GM12872 (cell line): ENCODE measurements around the gene GPC4.

Experiments used
- CTCF ChIP-seq: IDR thresholded peaks from 3 replicates; pipeline ENCODE4 v1.5.1; 2011; ENCODE audit warnings: low read depth, mild to moderate bottlenecking, low read length, moderate library complexity; ENCODE audit not compliant: insufficient read depth

GPC4 gene

GRCh38 chrX:133440797-133441163 is 25.5 kb upstream of the GPC4 start:
- no peak for TF ChIP-seq CTCF

- no peak for TF ChIP-seq CTCF
Observed at GRCh38 chrX:133440081-133440796, 24.9 kb upstream of the GPC4 start.

- TF ChIP-seq CTCF = no peak
Observed at GRCh38 chrX:133437766-133438165, 22.5 kb upstream of the GPC4 start.

GRCh38 chrX:133437356-133437755 is 22.1 kb upstream of the GPC4 start:
- TF ChIP-seq CTCF = no peak

GRCh38 chrX:133435544-133436124 is 20.3 kb upstream of the GPC4 start:
- TF ChIP-seq CTCF = no peak

- TF ChIP-seq CTCF = no peak
Observed at GRCh38 chrX:133434197-133434820, 19.0 kb upstream of the GPC4 start.

- no peak for TF ChIP-seq CTCF
Observed at GRCh38 chrX:133419911-133420310, 4.6 kb upstream of the GPC4 start.
